HG02973 (cell line): ENCODE measurements around the gene ZNF839.
"Not testable (repeated sequence)": the region's sequence is repeated elsewhere in the genome, so short reads cannot be mapped to it uniquely, and the experiment has no call there.

Experiments
- ATAC-seq: cut with Tn5 transposase; IDR thresholded peaks from one replicate; pipeline ENCODE4 v1.9.1; 2021; ENCODE audit warnings: moderate library complexity; ENCODE audit not compliant: unreplicated experiment

Gene ZNF839

GRCh38 chr14:102304611-102305506 lies 14.7 kb upstream of the ZNF839 start, which contains the start of gene MOK:
Gene MOK, minus strand, starts transcription at chr14:102305164. Its CDS starts 196 bp downstream, at chr14:102304968.
- peak; percentile 91 for ATAC-seq

- ATAC-seq, result peak; percentile 47
These were observed 5.1 kb upstream of the ZNF839 start for GRCh38 chr14:102314242-102315011.

GRCh38 chr14:102315121-102315520 lies 4.4 kb upstream of the ZNF839 start:
- ATAC-seq, result no peak

- no peak for ATAC-seq
These were observed 3.2 kb upstream of the ZNF839 start for GRCh38 chr14:102316338-102316742.

GRCh38 chr14:102316743-102317563 lies 2.6 kb upstream of the ZNF839 start:
- peak; percentile 52 for ATAC-seq

GRCh38 chr14:102317564-102318248 lies 1.8 kb upstream of the ZNF839 start:
- ATAC-seq, result no peak

- no peak for ATAC-seq
These were observed 717 bp upstream of the ZNF839 start for GRCh38 chr14:102318781-102319276.

GRCh38 chr14:102320033-102320660 lies 601 bp downstream of the ZNF839 start:
- ATAC-seq, result peak; percentile 19

GRCh38 chr14:102320671-102321455 lies 1.3 kb downstream of the ZNF839 start:
- ATAC-seq, result no peak

- ATAC-seq, result no peak
These were observed 2.2 kb downstream of the ZNF839 start for GRCh38 chr14:102321456-102322422.

- ATAC-seq, result no peak
These were observed 3.6 kb downstream of the ZNF839 start for GRCh38 chr14:102323102-102323501.

- no peak for ATAC-seq
These were observed 6.3 kb downstream of the ZNF839 start for GRCh38 chr14:102325791-102326345.

- no peak for ATAC-seq
These were observed 7.0 kb downstream of the ZNF839 start for GRCh38 chr14:102326583-102326982.

GRCh38 chr14:102329381-102329780 lies 9.8 kb downstream of the ZNF839 start:
- not testable (repeated sequence) for ATAC-seq

- no peak for ATAC-seq
These were observed 11.3 kb downstream of the ZNF839 start for GRCh38 chr14:102330806-102331205.

GRCh38 chr14:102333390-102333789 lies 13.8 kb downstream of the ZNF839 start:
- no peak for ATAC-seq
